SHP77 (cell line): Measurements from ENCODE around the gene SAMD15.
"Not testable (repeated sequence)": the region's sequence is repeated elsewhere in the genome, so short reads cannot be mapped to it uniquely, and the experiment has no call there.

Experiments
- DNase-seq, 2 experiments: peaks; one replicate each; lab custom pipeline; 2025; lab: John Stamatoyannopoulos, UW

SAMD15 gene

DNA sequence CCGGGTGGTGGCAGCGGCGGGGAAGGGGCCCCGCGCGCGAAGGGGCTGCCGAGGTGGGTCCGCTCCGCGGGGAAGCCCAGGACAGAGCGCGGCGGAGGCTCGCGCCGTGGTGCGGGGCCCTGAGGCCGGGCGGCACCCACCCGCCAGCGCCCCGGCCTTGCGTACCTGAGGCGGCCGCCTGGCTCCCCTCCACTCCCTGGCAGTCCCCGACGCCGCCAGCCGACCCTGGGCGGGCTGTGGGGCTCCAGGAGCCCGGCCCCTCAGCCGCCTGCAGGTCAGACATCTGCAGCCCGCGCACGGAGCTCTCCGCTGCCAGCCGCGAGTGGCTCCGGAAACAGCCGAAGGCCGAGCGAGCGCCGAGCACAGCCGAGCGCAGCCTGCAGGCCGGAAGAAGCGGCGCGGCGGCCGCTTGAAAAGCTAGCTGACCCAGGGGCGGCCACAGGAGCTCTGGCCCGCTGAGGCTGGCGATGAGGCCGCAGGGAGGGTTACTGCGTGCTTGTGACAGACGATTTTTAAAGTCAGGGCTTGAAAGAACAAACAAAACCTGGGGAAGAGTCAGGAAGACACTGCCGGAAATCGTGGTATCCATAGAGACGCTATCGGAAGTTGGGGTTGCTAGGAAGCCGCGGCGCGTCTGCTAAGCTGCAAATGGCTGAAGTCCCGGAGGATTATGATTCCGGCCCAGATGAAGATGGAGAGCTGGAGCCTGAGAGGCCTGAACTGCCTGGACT, at the start of gene SAMD15, which contains the start of gene TMED8:
Gene SAMD15 (plus strand): TSS at position 609 of the 731 bp plus-strand sequence. CDS start 40 bp downstream, at position 649.
Gene TMED8 (minus strand): TSS at position 324 of the 731 bp plus-strand sequence. CDS start 41 bp downstream, at position 283.
- peak; percentile 80 to 83 for DNase-seq

DNA sequence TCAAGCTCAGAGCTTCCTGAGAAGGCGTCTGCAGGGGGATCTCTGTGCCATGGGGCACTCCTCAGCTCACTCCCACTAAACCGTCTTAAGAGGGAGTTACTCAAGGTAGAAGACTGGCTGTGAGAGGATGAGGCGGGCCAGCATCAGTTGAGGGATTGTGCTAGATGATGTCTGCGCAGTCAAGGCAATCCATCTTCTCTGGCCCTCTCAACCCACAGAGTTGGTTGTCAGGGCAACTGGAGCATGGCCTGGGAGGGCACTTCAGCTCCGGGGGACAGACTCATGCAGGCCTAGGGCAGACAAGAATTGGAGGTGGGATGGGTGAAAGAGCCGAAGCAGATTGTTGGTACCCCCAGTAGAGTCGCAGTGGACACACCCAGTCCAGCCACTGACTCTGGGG, 47.3 kb upstream of the SAMD15 start:
- DNase-seq = no peak

DNA sequence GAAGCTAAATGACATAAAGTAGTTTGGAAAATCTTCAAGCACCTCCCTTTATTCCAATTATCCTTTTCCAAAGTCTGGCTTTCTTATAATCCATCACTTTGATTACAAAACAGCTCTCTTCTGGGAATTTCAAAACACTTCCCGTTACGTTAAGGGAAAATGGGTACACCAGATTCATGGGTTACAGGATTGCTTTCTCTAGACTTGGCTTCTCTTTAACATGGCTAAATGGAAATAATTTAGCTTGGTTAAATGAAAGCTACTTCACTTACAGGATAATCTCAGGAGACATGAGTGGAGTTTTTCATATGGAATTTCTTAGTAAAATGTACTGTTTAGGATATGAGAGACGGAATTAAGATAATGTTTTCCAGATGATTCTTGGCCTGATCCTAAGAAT, 41.6 kb upstream of the SAMD15 start:
- no peak for DNase-seq

GRCh38 chr14:77337255-77337654, 39.9 kb upstream of the SAMD15 start:
- DNase-seq = not testable (repeated sequence)

DNA sequence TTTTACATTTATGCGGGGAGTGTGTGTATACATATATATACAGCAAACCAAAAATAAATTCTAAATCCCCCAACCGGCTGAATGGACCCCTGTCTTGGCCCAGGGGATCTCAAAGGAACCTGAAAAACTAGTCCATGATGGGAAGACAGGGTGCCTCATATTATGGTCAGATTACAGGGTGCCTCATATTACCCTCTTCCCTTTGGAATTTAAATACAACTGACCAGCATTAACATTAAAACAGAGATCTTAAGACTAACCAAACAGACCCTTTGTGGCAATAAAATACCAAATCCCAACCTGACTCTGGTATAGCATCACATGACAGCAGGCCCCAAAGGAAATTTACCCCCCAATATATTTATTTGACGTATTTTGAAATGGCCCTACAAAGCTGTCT, 39.3 kb upstream of the SAMD15 start:
- DNase-seq = no peak

DNA sequence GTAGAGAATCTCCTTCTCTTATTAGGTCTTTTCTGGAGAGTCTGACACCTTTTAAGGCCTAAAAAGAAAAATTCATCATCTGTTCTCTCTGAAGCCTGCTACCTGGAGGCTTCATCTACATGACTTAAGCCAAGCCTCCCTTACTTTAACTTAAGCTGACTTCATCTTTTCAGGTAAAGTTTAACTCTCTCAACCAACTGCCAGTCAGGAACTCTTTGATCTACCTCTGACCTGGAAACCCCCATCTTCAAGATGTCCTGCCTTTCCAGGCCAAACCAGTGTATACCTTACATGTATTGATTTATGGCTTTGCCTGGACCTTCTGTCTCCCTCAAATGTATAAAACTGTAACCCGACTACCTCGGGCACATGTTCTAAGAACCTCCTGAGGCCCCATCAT, 38.9 kb upstream of the SAMD15 start:
- no peak for DNase-seq

DNA sequence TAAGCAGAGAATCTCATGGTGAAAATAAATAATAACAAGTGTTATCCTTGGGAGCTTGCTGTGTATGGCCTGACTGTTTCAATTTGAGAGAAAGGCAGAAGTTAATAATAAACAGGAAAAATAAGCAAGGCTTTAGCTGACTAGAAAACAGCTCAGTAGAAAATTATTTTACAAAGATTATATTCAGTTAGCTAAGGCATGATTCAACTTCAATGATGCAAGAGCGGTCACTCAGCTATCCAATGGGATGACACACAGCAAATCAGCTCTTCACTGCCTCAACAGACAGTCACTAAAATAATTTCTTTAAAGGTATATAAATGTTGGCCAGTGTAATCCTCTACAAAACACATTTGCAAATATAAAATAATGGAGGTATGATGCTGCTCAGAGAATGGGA, 37.8 kb upstream of the SAMD15 start:
- no peak for DNase-seq

DNA sequence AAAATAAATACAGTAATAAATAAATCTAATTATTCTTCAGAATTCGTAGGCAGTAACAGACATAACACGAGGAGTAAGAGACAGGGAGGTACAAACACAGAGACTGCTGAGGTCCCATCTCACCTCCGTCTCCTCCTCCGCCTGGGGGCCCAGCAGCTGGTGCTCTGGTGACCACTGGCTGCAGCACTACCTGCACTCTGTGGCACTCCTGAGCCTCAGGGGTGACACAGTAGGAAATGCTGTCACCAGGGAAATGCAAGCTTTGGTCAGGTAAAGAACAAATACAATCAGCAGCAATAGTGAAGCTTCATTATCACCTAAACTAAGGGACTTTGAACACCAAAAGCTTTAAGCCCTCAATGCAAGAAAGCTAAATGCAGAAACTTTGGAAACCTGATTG, 36.8 kb upstream of the SAMD15 start:
- no peak for DNase-seq

DNA sequence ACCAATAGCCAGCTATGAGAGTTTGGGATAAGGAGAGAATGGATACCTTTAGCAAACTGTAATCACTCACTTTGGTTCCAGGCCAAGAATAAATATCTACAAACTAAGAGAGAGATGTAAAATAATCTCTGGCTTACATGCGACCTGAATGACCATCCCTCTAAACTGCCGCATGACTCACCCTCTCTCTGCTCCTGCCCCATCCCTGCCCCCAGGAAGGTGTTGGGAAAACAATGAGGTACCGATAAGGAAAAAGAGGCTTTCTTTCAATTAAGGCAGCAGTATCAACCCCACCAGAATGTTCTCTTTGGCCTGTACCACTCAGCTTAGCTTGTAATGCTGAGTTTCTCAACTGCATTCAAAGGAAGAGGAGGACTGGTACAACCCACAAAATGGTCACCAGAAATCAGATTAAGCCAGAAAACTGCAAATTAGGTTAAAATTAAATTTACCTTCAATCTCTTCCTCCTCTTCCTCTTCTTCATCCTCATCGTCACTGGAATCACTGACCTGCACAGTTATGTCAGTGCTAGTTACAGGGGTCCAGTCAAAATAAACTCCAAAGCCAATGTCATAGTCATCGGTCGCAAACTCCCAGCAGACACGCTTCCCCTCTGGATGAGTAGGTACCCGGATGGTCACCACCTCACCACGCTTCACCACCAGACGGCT, 34.3 kb upstream of the SAMD15 start:
- DNase-seq = no peak

DNA sequence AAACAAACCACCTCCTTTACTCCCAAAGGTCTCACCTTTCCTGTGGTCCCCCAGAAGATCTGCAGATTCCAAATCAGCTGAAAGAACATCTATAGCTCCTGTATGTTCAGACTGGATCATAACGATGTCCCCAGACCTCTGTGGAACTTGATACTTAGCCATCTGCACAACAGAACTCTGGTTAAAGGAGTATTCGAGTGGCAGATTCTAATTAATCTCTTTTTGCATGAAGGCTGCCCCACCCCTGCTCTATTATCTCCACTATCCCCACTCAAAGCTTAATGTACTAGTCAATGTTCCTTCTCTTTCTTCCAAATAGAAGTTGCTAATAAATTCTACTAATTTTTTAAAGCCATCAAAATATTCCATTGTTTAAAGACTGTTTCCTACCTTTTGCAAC, 33.5 kb upstream of the SAMD15 start:
- DNase-seq = no peak

DNA sequence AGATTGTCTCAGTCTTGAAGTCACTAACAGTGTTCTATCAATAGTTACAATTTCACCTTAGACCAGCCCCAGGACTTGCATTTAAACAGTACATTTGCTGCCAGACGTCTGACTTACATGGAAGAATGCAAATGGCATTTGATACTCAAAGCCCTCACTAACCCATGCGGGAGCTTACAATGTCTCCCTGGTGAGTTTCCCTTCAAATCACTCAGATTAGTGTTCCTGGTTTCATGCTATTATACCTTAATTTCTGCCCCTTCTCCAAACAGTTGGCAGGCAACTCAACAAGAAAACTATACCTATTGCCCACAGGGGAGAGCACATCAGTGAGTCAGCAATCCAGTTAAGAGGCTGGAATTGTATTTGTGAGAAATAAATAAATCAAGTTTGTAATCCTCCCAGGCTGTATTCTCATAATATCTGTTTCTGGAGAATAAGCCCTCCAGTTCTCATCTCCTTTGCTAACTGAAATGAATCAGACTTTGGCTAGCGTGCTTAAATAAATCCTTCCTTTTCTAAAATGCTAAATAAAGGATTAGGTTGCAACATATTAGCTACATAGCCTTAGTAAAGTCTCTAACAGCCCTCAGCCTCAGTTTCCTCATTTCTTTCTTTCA, 32.7 kb upstream of the SAMD15 start:
- no peak for DNase-seq

DNA sequence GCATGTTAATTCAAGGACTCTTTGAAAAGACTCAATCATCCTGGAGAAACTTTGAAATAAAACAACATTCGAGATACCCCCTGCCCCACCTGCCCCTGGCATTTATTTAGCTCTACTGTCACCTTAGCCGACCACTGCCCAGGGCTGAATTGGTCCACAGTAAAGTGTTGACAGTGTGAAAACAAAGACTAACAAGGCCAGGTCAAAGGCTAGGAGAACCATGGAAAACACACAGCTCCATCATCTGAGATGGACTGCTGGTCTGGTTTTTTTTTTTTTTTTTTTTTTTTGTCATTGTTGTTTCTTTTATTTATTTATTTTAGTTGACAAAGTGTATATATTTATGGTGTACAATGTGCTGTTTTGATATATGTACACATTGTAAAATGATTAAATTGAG, 30.7 kb upstream of the SAMD15 start:
- DNase-seq = no peak

GRCh38 chr14:77347751-77348150, 29.4 kb upstream of the SAMD15 start:
- DNase-seq = no peak

- no peak for DNase-seq
Observed at GRCh38 chr14:77353469-77354141, 23.6 kb upstream of the SAMD15 start.

- DNase-seq = no peak
Observed at GRCh38 chr14:77355811-77356210, 21.4 kb upstream of the SAMD15 start.

DNA sequence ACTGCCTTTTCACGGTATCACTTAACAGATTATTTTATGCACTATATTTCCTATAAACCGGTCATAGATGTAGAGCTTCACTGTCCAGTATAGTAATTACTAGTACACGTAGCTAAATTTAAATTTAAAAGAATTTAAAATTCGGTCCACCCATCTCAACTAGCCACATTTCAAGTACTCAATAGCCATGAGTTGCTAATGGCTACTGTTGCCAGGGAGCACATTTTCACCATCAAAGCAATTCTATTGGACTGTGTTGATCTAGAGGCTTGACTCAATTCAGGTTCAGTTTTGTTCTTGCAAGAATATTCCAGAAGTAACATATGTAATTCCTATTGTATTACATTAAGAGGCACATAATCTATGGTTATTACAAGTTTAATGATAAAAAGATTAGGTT, 20.3 kb upstream of the SAMD15 start:
- DNase-seq = no peak

- no peak for DNase-seq
Observed at GRCh38 chr14:77359626-77360025, 17.6 kb upstream of the SAMD15 start.

DNA sequence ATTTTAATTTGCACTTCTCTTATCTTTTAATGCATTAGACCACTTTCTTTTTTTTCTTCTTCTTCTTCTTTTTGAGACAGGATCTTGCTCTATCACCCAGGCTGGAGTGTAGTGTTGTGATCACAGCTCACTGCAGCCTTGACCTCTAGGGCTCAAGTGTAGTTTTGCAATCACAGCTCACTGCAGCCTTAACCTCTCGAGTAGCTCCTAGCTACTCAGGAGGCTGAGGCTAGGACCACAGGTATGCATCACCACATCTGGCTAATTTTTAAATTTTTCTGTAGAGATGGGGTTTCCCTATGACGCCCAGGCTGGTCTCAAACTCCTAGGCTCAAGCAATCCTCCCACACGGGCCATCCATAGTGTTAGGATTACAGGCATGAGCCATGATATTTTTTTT, 13.0 kb upstream of the SAMD15 start:
- no peak for DNase-seq

DNA sequence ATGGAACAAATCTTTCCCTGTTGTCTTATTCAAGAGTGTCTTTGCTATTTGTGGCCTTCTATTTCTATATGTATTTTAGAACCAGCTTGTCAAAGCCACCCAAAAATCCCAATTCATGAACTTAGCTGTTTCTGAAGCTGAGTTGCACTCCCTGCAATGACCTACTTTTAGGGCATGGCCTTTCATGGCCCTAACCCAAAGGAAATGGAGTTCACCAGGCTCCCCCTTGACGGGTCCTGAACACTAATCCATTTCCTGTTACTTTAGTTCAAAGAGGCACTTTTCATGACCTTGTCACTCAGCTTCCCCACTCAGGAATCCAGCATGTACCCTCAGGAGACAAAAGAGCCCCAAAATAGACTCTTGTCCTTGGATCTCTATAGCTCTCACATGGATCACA, 7.9 kb upstream of the SAMD15 start:
- no peak for DNase-seq

DNA sequence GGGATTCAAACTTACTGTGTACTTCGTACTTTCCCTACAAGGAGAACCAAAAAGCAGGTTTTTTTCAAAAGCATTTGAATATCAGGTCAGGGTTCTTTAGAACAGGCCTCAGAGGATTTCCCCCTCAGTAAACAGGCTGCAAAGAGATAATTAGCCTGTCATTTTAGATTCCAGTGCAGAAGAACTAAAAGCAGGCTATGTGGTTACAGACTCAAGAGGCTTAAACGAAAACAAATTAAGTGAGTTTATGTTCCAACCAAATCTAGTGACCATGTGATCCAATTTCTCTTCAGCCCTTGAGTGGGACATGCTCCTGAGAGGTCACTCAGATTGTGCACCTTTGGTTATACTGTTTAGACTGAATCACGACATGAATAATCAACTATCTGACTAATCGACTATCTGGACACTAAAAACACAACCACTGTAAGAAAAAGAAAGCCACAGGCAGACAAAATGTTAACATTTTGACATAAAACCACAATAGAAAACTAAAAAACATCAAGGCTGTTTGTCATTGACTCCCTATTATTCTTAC, 4.8 kb upstream of the SAMD15 start:
- DNase-seq = no peak

DNA sequence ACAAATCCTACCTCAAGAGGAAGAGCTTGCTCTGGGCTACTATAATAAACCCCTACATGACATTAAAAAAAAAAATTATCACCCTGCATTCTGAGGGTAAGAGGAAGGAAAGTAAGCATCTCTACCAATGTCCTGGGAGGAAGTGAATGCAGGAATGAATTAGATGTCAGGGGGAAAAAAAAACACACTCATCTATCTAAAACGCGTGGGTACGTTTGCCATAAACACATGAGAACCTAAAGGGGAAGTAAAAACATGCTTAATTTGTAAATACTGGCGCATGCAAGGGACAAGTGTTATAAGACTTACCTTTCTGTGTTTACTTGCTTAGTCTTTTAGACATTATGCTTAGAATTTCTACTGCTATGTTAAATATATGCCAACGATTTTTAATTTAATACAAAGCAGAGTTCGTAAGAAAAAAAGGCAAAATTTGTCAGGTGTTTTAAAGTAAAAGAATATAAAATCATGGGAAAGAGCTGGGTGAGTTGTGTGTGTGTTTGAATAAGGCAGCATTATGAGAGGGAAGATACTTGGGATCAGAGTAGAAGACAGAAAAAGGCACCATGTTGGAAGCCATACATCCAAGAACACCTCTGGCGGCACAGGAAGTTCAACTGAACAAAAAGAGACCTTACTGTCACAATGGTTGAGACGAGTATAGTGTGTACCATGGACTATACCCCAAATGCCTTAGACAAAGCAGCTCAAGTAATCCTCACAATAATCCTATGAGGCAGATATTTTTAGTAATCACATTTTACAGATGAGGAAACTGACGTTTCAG, 1.8 kb upstream of the SAMD15 start:
- peak in 1 of 2 experiments; percentile 6 for DNase-seq
